ENCODE measurements around the gene POLR1A.

GRCh38 chr2:86048888-86049287 lies 56.8 kb downstream of the POLR1A start:
- TF ChIP-seq FOXA1 (IDR thresholded peaks at IDR 0.05) (no peak), TAF1 (conservative IDR thresholded peaks at IDR 0.05) (no peak), ATF3 (IDR thresholded peaks at IDR 0.05) (no peak), CTCF (IDR thresholded peaks at IDR 0.05; ENCODE audit: low read depth, low read length, missing input control) (no peak), YY1 (IDR thresholded peaks at IDR 0.05) (no peak), GABPA (IDR thresholded peaks at IDR 0.05 in 1 of 2, conservative IDR thresholded peaks at IDR 0.05 in 1 of 2) (no peak), REST (IDR thresholded peaks at IDR 0.05) (no peak)
